Head of caudate nucleus (tissue), 42 donors: ENCODE results near the gene EIF2B5.

Experiments
- DNase-seq, 42 donors: peaks; one replicate each; pipeline versions ENCODE4 v3.0.0 to v3.0.0-alpha.2; 2020 to 2021; ENCODE audit warnings: mixed read lengths in 7 of 42
- intact Hi-C: fragments of 100-400 bp; cut with DNase I; formaldehyde crosslinking; loops from one replicate; pipeline ENCODE4 v1.15.0; 2022

Gene EIF2B5

DNA sequence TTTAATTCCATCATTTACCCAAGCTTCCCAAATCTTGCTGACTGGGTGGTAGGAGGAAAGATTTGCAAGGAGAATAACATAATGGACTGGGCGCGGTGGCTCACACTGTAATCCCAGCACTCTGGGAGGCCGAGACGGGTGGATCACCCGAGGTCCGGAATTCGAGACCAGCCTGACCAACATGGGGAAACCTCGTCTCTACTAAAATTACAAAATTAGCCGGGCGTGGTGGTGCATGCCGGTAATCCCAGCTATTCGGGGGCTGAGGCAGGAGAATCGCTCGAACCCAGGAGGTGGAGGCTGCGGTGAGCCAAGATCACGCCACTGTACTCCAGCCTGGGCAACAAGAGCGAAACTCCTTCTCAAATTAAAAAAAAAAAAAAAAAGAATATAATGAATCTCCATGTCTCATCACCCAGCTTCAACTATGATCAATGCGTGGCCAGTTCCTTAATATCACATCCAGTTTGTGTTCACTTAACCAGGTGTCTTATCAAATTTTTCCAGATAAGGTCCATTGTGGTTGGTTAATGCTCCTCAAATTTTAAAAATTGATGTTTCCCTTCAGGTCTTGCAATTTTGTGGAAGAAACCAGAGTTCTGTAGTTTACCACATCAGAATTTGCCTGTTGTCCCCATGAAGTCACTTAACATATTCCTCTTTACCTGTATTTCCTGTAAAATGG, 49.5 kb downstream of the EIF2B5 start:
- intact Hi-C loops, result no loop called here
- no peak for DNase-seq

- intact Hi-C loops, result loop anchor here (1.0 to 2.0 kb wide), 2 partner anchors 63 to 114 kb away; partner anchors contain the start of genes ALG3, EEF1AKMT4 and PSMD2
- peak; percentile 96 to 99 (median 98) for DNase-seq
Observed at GRCh38 chr3:184185461-184186183, 50.5 kb downstream of the EIF2B5 start.

DNA sequence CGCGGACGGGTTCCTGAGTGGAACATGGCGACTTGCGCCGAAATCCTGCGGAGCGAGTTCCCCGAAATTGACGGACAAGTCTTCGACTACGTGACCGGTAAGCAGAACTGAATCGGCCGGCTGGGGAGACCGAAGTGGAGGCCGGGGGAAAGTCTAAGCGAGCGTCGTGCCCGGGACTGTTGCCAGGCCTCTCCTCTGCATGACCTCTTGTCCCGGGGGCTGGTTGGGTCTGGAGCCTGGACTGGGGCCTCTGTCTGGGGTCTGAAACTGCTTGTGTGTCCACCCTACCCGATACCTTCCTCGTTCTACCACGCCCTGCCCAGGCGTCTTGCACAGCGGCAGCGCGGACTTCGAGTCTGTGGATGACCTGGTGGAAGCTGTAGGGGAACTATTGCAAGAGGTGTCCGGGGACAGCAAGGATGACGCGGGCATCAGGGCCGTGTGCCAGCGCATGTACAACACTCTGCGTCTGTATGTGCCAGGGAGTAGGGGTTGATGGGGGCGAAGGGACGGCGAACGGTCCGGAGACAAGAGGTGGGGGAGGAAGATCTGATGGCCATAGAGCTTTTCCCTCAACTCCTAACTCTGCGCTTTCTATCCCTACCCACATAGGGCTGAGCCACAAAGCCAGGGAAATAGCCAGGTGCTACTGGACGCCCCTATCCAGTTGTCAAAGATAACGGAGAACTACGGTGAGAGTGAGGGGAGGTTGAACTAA, 51.2 kb downstream of the EIF2B5 start, which contains the start of gene ABCF3:
Gene ABCF3 (plus strand): TSS at position 16 of the 718 bp plus-strand sequence. CDS start 9 bp downstream, at position 25.
- DNase-seq, result peak in 1 of 42 donors; percentile 16
- intact Hi-C loops, result loop anchor here (1.0 to 2.0 kb wide), 2 partner anchors 62 to 113 kb away; partner anchors contain the start of genes ALG3, EEF1AKMT4 and PSMD2

- intact Hi-C loops, result loop anchor here (1.0 to 2.0 kb wide), 2 partner anchors 62 to 112 kb away; partner anchors contain the start of genes ALG3, EEF1AKMT4 and PSMD2
Observed at GRCh38 chr3:184186902-184187207, 51.7 kb downstream of the EIF2B5 start.

GRCh38 chr3:184188080-184188479, 52.9 kb downstream of the EIF2B5 start:
- intact Hi-C loops, result no loop called here
- DNase-seq, result no peak

More at GRCh38 chr3:184186902-184187207, 51.7 kb downstream of the EIF2B5 start:
- no peak for DNase-seq

- intact Hi-C loops, result no loop called here
- no peak for DNase-seq
Observed at GRCh38 chr3:184189421-184189820, 54.3 kb downstream of the EIF2B5 start.

DNA sequence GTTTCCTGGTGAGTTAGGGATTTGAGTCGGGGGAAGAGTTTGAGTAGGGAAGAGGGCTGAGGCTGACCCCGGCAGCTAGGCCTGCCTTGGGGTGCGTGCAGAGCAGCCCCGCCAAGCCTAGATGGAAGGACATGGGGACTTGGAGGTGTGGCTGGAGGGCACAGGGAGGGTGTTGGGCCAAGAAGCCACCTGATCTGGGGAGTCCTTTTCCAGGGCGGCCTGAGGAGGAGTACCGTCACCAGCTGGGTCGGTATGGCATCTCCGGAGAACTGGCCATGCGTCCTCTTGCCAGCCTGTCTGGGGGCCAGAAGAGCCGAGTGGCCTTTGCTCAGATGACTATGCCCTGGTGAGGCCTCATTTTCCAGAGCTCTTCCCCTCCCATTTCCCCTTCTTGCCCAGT, 57.7 kb downstream of the EIF2B5 start:
- DNase-seq, result no peak
- intact Hi-C loops, result no loop called here

DNA sequence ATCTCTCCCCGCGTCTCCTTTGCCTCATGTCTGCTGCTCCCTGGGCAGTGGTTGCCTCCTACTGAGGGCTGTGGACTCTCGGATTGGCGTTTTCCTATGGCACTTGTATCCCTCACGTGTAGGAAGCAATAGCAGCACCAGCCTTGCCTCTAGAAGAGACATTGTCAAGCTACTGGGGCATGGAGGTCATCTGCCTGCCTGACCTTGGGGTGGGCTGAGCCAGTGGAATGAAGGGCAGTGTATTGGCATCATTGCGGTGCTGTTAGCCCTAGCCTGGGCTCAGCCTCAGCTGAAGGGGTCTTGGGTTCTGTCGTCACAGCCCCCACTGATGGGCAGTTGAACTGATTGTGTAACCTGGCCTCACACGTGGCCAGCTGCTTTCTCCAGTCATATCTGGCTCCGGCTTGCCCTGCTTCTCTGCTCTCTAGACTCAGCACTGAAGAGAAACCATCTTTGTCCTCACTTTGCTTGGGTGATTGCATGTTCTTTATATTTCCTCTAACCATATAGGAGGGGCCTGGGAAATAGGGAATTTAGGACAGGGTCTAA, 58.9 kb downstream of the EIF2B5 start:
- DNase-seq, result no peak
- intact Hi-C loops, result no loop called here
